Activated CD4-positive, alpha-beta T cell treated with anti-CD3 and anti-CD28 coated beads, Interleukin-2, amount 50 U/mL, for 4 hours (primary cell): ENCODE data around the gene NACA.
"Not testable (repeated sequence)": the region's sequence is repeated elsewhere in the genome, so short reads cannot be mapped to it uniquely, and the experiment has no call there.

Source experiments
- DNase-seq, 2 experiments: peaks; one replicate each; pipeline ENCODE4 v3.0.0-alpha.2; 2020

NACA gene

GRCh38 chr12:56724972-56725722, at the start of gene NACA:
Gene NACA, minus strand, starts transcription at chr12:56725299. Its CDS starts 778 bp downstream, at chr12:56724521.
- DNase-seq, result peak; percentile 98

- DNase-seq, result no peak
These were observed 48.0 kb upstream of the NACA start for GRCh38 chr12:56773113-56773512.

- no peak for DNase-seq
These were observed 47.5 kb upstream of the NACA start for GRCh38 chr12:56772625-56773024.

GRCh38 chr12:56769868-56770267, 44.8 kb upstream of the NACA start:
- DNase-seq, result no peak

GRCh38 chr12:56768424-56768823, 43.3 kb upstream of the NACA start:
- DNase-seq, result no peak

- no peak for DNase-seq
These were observed 41.4 kb upstream of the NACA start for GRCh38 chr12:56766535-56766934.

- no peak for DNase-seq
These were observed 38.9 kb upstream of the NACA start for GRCh38 chr12:56763753-56764657.

- DNase-seq, result no peak
These were observed 36.7 kb upstream of the NACA start for GRCh38 chr12:56761812-56762211.

GRCh38 chr12:56760460-56760859, 35.4 kb upstream of the NACA start:
- DNase-seq, result no peak

GRCh38 chr12:56759263-56759908, 34.3 kb upstream of the NACA start:
- DNase-seq, result no peak

GRCh38 chr12:56758728-56759262, 33.7 kb upstream of the NACA start:
- no peak for DNase-seq

- DNase-seq, result not testable (repeated sequence)
These were observed 32.9 kb upstream of the NACA start for GRCh38 chr12:56757971-56758370.

- no peak for DNase-seq
These were observed 28.5 kb upstream of the NACA start for GRCh38 chr12:56753566-56753965.

GRCh38 chr12:56751712-56752598, 26.9 kb upstream of the NACA start, which contains the start of gene PRIM1:
Gene PRIM1, minus strand, starts transcription at chr12:56752323. Its CDS starts 25 bp downstream, at chr12:56752298.
- DNase-seq, result peak; percentile 74 to 75

GRCh38 chr12:56750596-56750995, 25.5 kb upstream of the NACA start:
- DNase-seq, result not testable (repeated sequence)

- no peak for DNase-seq
These were observed 24.8 kb upstream of the NACA start for GRCh38 chr12:56749853-56750252.

GRCh38 chr12:56749359-56749758, 24.3 kb upstream of the NACA start:
- no peak for DNase-seq

- no peak for DNase-seq
These were observed 3.2 kb upstream of the NACA start for GRCh38 chr12:56728139-56728861.

- DNase-seq, result not testable (repeated sequence)
These were observed 1.1 kb upstream of the NACA start for GRCh38 chr12:56726196-56726675.

- no peak for DNase-seq
These were observed 614 bp upstream of the NACA start for GRCh38 chr12:56725723-56726102.

- no peak for DNase-seq
These were observed 463 bp downstream of the NACA start for GRCh38 chr12:56724701-56724971.
